Activated CD4-positive, alpha-beta T cell treated with anti-CD3 and anti-CD28 coated beads, Interleukin-10, Interleukin-2, amounts not matched to agents 100 ng/mL and 50 ng/mL, durations not matched to agents 16 hours and 8 hours (primary cell): ENCODE results near the gene MYOF.
"Not testable (repeated sequence)": the region's sequence is repeated elsewhere in the genome, so short reads cannot be mapped to it uniquely, and the experiment has no call there.

ENCODE experiments used
- DNase-seq: peaks from one replicate; pipeline ENCODE4 v3.0.0-alpha.2; 2020

Gene MYOF

GRCh38 chr10:93334901-93335327 lies 147.2 kb downstream of the MYOF start:
- no peak for DNase-seq

DNA sequence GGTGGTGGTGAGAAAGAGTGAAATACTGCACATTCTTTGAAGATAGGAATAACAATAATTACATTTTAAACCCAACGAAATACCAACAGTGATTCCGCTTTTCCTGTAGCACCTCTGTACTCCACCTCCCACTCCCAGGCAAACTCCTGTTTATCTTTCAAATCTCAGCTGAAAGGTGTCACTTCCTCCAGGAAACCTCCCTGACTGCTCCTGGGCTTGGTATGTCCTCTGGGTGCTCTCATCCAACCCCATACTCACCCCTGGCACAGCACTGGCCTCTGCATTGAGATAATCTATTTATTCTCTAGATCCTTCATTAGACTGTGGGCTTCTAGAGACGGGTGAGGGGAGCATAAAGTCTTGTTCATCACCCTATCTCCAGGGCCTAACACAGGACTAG lies 148.0 kb downstream of the MYOF start:
- DNase-seq, result no peak

- no peak for DNase-seq
These were observed 148.7 kb downstream of the MYOF start for GRCh38 chr10:93333278-93333978.

- no peak for DNase-seq
These were observed 151.3 kb downstream of the MYOF start for GRCh38 chr10:93330824-93331223.

GRCh38 chr10:93319896-93320295 lies 162.2 kb downstream of the MYOF start:
- DNase-seq, result no peak

DNA sequence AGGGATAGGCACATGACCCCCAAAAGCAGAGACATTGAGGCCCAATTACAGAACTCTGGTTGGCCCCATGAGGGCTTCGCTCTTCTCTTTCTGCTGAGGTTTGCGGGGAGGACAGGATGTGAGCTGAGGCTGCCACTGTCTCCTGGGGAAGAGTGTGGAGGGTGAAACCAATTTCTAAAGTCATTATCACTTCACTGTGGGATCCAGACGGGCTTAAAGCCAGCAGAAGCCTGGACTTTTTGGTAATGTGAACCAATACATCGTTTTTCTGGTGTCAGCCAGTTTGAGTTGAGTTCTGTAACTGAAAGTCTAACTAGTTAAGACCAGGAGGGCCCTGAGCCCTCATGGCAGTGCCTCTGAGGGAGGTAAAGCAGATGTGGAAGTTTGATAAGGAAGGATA lies 163.0 kb downstream of the MYOF start:
- no peak for DNase-seq

- DNase-seq, result no peak
These were observed 166.9 kb downstream of the MYOF start for GRCh38 chr10:93315246-93315645.

- not testable (repeated sequence) for DNase-seq
These were observed 167.5 kb downstream of the MYOF start for GRCh38 chr10:93314656-93315055.

- peak; percentile 14 for DNase-seq
These were observed 168.3 kb downstream of the MYOF start for GRCh38 chr10:93313798-93314197.

- DNase-seq, result no peak
These were observed 173.1 kb downstream of the MYOF start for GRCh38 chr10:93309062-93309461.

DNA sequence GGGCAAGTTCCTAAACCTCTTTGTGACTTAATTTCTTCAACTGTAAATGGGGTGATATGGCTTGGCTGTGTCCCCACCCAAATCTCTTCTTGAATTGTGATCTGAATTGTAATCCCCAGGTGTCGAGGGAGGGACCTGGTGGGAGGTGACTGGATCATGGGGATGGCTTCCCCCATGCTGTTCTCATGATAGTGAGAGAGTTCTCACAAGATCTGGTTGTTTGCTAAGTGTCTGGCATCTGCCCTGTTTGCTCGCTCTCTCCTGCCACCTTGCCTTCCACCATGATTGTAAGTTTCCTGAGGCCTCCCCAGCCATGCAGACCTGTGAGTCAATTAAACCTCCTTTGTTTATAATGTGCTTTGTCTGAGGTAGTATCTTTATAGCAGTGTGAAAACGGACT lies 177.0 kb downstream of the MYOF start:
- no peak for DNase-seq

DNA sequence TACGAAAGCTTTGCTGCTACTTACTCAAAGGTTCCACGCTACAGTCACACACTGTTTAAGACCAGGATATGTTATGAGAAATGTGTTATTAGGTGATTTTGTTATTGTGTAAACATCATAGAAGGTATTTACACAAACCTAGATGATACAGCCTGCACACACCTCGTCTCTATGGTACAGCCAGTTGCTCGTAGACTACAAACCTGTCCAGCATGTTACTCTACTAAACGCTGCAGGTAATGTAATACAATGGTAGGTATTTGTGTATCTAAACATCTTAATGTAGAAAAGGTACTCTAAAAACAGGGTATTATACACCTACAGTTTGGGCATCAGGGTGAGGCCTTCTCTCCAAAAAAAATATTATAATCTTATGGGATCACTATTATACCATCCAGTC lies 181.2 kb downstream of the MYOF start:
- no peak for DNase-seq

DNA sequence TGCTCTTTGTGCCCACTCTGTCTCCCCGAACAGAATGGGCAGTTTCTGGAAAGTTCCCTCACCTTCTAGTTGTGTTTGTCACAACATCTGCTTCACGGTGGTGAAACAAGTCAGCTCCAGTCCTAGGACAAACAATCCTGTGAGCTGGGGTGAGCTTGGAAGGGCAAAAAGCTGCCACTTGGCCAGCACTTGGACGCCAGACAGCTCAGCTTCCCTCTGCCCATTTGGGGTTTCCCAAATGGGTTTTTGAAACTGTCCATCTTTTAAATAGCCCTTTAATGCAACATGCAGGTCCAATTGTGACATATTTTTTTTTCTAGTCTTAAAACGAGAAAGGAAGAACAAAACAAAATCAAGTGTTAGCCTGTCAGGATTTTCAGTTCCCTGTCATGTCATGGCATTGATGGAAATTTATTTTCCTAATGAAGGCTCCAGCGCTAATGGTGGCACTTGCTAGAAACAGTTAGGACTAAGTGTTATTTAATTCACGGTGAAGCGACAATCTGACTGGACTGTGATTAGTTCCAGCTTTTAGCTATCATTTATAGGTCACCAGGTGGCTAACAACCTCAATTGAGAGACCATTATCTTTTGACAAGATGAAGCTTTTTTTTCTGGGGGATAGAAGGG lies 181.7 kb downstream of the MYOF start:
- no peak for DNase-seq

DNA sequence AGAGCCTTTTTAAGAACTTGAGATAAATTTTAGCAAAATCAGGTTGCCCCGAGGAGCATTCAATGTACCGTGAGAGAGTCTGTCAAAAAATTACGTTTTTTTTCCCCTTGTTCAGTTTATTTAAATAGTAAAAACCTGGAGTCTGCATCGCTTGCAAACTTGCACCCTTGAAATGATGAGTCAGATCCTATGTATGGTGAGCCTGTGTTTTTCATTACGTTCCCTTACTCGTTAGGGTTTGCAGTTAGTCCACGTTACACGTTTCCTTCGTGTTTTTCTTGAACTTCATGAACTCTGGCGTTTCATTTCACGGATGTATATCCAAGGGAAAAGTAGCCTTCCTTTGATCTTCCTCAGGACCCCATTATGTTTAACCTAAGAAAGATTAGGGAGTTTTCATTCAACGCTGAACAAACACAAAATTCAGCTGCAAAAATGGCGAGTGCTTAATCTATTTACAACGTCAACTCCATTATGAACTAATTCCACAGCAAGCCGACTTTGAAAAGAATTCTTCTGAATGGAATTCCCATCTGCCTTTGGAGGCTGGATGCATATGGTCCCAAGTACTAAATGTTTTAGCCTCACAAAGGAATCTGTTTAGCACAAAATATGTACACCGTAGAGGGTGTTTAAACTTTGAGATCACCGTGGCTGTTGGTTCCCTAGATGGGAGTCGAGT lies 182.4 kb downstream of the MYOF start:
- no peak for DNase-seq

DNA sequence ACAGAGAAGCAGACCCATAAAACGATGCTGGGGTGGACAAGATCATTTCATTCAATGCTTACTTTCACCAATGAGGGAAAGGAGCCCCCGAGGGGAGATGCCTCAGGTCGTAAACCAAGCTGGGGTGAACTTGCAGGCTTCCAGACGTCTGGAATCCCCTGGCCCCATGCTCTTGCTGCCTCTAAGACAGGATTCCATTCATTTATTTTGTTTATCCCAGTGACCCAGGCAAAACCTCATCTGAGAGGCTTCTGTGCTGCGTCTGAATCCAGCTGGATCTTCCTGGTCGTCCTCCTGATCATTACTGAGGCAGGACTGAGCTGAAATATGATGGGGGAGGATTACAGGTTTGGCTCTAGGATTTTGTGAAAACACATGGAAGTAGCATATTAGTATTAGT lies 182.9 kb downstream of the MYOF start:
- DNase-seq, result no peak

DNA sequence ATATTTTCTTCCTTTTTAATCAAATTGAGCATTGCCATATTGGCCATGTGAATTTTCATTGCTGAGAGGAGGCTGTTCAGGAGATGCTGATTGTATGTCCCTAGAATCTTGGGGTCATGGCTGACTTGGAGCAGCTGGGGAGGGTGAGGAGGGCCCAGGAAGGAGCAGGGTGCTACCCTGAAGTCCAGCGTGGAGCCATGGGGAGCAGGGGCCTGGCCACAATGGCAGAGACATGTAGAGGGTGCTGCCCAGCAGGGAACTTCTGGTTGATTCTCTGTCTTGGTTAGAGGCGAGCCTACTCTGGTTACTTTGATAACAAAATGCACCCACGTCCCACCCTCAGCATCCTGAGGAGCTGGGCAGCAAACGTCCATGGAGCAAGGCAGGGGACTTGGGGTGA lies 186.0 kb downstream of the MYOF start:
- no peak for DNase-seq

DNA sequence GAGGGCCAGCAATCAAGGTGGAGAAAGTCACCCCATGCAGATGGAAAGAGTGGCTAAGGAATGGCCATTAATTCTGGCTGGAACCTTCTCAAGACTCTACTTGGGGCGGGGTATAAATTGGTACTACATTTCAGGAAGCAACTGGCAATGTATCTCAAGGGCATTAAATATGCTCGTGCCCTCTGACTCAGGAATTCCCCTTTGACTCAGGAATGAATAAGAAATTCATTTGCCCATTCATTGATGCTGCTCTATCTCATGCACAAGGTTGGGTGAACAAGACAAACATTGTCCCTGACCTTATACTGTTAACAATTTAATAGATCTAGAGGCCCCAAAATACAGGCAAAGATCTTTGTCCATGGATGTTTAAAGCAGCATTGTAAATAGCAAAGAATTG lies 188.1 kb downstream of the MYOF start:
- no peak for DNase-seq

- DNase-seq, result no peak
These were observed 191.3 kb downstream of the MYOF start for GRCh38 chr10:93290661-93291354.

GRCh38 chr10:93288679-93289634 lies 193.2 kb downstream of the MYOF start:
- peak; percentile 60 for DNase-seq

- no peak for DNase-seq
These were observed 194.4 kb downstream of the MYOF start for GRCh38 chr10:93287775-93288174.

DNA sequence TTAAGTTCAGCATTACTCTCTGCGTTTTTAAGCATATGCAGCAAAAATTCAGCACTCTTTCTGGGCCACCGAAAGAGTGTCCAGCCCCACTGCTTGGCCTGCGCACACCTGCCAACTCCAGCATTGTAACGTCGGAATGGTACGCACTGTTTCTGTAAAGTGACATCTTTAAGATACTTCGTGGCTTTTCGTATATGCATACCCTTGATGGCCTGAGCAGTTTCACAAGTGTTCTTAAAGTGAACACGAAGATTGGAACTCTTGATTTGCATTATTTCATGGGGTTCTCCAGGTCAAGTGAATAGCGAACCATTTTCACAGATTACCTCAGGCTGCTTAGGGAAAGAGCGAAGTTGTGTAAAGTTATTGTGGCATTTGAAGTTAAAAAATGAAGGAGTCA lies 197.9 kb downstream of the MYOF start:
- DNase-seq, result not testable (repeated sequence)

- no peak for DNase-seq
These were observed 200.8 kb downstream of the MYOF start for GRCh38 chr10:93281367-93281720.
